CD1c-positive myeloid dendritic cell (primary cell): ENCODE results near the gene EDC3.

Source experiments
- DNase-seq: peaks from one replicate; pipeline ENCODE4 v3.0.0-alpha.2; 2016; ENCODE audit errors: extremely low spot score

The EDC3 gene

GRCh38 chr15:74624020-74624602 is 71.7 kb downstream of the EDC3 start:
- DNase-seq, result no peak

GRCh38 chr15:74622758-74623157 is 73.1 kb downstream of the EDC3 start:
- no peak for DNase-seq

- DNase-seq, result no peak
Observed at GRCh38 chr15:74621936-74622335, 73.9 kb downstream of the EDC3 start.

DNA sequence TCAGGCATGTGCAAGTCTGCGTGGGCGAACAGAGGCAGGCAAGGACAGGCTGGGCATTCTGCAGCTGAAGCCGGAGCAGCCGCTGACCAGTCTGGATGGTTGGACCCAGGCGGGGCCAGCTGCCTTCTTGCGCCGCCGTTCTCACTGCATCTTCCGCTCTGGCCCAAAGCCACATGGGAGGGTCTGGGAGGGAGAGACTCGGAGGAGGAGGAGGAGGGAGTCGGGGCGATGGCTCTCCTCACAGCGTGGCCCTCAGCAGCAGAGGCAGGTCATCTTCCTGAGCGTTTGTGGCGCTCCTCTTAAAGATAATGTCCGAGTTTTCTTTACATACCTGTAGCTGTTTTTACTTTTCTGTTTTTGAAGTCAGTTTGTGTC is 74.3 kb downstream of the EDC3 start:
- no peak for DNase-seq

DNA sequence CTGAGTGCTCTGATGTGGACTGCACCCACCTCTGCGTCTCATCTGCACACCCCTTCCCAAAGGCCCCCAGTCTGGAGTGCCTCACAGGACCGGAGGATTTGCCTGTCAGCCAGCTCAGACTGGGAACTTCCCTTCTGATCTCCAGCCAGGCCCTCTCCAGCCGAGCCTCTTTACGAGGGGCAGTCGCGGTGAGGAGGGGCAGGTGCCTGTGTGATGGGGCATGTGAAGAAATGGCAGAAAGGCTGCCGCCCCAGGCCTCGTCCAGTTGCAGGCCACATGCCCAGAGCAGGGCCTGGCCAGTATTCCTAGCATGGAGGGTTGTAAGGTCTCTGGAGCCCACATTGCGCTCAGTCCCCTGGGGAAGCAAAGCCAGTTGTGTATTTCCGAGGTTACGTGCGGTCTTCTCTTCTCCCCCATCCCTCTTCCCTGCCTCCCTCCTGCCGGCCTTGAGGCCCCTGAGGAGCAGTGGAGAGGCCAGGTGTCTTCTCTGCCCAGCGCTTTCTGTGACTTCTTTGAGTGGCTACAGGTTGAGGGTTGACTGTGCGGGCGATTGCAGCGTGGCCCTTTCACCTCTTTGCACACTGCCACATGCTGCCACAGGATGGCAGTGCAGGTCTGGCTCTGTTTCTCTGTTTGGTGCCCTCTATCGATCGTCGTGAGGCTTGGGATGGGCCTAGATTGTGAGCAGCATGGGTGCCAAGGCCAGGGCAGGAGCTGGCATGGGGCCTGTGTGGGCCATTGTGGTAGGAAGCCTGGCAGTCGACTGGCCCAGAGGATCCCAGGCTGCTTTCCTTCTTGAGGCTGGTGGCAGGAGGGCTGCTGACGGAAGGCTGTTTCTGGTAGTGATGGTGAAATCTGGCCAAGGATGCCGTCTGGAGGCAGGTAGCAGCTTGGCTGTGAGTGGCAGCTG is 74.9 kb downstream of the EDC3 start:
- peak; percentile 83 for DNase-seq

DNA sequence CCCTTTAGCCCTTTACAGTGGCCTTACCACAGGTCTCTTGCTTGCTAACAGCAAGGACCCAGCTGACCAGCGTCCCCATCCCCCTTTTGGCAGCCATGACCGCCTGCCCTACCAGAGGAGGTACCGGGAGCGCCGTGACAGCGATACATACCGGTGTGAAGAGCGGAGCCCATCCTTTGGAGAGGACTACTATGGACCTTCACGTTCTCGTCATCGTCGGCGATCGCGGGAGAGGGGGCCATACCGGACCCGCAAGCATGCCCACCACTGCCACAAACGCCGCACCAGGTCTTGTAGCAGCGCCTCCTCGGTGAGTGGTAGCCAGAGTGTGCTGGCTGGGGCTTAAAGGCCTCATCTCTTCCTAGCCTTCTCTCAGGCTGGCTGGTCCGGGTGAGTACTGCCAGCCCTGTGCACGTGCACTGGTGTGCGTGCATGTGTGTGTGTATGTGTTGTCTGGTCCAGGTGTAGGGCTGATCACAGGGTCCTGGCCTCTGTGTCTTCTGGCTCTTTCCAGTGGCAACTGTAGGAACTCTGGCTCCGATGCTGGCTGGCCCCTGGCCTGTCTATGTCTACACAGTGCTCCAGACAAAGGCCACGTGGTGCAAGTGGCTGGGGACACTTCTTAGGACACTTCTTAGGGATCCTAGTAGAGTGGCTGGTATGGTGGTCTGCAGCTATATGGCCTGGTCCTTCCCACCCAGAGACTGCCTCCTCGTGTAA is 75.7 kb downstream of the EDC3 start:
- no peak for DNase-seq

GRCh38 chr15:74618841-74619596 is 76.8 kb downstream of the EDC3 start:
- DNase-seq, result no peak

DNA sequence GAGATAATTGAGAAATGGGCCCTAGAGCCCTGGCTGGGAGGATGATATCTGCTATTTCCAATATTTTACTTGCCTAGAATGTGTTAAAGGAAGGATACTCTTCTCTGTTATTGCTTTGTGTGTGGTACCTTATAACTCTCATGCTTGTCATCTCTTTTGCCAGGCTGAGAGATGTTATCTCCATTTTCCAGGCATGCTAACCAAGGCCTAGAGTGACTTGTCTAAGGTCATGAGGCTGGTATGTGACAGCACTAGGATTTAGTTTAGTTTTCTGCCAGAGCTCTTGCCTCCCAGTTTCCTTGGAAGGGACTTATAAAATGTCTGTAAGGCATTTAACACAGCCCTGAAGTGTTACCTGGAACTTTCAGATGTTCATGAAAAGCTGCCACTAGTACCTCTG is 78.8 kb downstream of the EDC3 start:
- DNase-seq, result no peak

DNA sequence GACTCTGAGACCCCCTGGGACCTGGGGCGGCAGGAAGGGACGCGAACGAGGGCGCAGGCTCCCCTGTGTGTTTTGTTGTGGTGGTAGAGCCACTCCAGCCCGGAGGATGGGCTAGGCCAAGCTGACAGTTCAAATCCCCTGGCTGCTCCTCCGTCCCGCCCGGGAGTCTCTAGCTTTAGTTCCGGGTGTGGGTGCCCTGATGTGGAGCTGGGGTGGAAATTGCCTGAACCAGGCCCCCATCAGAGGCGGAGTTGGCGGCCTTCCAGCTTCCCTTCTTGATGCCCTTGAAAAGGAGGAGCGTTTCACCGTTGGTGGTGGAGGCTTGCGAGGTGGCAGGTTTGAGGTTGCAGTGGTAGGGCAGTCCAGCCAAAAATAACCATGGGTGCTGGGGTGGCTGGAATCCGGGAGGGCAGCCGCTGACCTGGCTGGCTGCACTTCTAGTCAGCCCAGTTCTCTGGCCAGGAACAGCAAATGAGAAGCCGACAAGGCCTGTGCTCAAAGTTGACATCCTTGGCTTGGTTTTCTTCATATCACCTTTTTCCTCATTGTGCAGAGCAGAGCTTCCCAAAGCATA is 79.4 kb downstream of the EDC3 start:
- peak; percentile 85 for DNase-seq

DNA sequence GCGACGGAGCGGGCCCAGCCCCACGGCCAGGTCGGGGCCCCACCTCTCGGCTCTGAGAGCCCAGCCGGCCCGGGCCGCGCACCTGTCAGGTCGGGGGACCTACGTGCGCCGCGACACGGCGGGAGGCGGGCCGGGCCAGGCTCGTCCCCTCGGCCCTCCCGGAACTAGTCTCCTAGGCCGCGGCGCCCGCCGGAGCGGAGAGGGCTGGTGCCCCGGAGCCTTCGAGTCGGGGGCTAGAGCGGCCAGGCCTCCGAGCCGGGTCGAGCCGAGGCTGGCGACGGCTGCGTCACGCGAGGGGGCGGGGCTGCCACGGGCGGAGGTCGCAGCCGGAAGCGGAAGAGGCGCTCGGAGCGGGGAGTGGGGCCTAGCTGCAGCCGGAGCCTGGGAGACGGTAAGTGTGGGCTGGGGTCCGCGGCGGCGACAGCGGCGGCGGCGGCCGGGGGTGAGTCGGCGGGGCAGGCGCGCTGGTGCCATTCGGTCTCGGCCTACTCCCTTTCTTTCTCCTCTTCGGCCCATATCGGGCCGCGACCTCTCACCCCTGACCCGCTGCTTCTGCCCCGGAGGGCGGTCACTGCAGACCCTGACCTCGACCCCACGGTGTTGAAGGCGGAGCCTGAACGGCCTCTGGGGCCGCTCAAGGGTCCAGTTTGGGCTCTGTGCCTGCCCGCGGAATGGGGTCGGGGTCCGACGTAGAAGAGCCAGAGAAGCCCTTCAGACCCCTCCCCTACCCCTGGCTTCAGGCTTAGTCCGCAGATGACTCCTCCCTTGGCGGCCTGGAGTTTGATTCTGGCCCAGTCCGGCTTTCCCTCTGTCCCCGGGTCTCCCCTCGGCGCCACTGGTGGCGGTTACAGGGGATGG is 80.1 kb downstream of the EDC3 start, which contains the start of gene CLK3:
TSS of gene CLK3 (plus strand) at position 329 of the 858 bp plus-strand sequence. CDS start 3,361 bp downstream, outside the sequence.
- DNase-seq, result peak; percentile 97

DNA sequence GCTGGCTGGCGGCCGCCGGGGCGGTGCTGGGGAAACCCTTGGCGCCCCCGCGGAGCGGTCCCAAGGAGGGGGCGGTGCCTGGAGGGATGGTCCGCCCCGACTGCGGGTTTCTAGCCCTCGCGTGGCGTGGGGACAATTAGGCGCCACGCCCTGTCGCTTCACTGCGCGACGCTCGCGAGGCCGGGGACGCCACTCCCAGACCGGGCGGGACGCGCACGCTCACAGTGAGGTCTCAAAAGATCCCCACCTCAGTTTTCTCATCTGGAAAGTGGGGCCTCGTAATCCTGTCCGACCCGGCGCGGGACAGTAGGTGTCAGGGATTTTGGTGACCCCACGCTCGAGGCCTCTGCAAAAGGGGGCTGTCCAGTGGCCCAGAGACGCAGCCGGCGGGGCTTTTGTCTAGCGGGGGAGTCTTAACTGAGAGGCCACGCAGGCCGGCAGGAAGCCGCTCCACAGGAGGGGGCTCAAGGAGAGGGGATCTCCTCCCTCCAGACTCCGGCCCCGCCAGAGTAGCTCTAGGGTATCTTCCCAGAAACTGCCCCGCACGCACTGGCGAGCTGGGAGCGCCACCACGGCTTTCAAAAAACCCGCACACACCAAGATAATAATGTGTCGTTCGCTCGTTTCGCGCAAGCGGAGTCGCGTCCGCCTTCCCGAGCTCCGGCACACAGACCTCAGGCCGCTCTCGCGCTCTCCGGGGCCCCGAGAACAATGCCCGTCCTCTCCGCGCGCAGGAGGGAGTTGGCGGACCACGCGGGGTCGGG is 80.9 kb downstream of the EDC3 start:
- peak; percentile 90 for DNase-seq

- DNase-seq, result no peak
Observed at GRCh38 chr15:74613953-74614743, 81.7 kb downstream of the EDC3 start.

DNA sequence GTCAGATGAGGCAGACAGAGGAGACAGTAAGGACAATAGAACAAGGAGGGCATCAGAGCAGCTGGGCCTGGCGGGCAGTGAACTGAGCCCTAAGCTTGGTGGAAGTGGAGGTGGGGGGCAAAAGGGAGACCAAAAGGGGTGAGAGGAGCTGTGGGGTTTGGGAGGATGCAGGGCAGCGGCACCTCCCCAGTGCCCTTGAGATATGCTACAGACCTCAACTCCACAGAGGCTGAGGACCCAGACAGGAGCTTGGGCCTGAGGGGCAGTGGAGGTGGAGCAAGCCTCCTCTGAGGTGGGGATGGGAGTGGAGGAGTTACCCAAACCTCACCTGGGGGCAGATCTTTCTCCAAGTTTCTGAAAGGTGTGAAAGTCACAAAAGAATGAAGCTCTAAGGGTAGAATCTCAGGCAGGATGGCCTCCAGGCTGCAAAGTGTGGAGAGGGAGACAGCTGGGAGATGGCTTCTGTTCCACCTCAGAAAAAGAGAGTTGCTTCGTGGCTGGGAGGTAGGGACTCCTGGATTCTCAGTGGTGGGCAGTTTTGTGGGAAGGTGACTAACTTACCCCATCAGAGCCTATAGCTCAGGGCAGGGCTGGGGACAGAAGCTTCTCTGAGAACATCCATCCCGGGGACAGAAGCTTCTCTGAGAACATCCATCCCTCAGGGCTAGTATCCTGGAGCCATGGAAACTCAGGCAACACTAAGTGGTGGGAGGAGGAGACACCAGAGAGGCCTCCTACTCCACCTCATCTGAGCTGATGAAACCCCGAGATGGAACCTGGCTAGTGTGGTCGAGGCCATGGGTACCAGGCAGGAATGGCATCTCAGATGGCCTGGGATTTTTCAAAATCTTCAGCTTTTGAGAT is 82.5 kb downstream of the EDC3 start:
- no peak for DNase-seq

- DNase-seq, result no peak
Observed at GRCh38 chr15:74612677-74613076, 83.1 kb downstream of the EDC3 start.

- DNase-seq, result no peak
Observed at GRCh38 chr15:74611834-74612233, 84.0 kb downstream of the EDC3 start.

GRCh38 chr15:74611341-74611740 is 84.5 kb downstream of the EDC3 start:
- DNase-seq, result no peak

GRCh38 chr15:74610302-74610951 is 85.4 kb downstream of the EDC3 start:
- no peak for DNase-seq

DNA sequence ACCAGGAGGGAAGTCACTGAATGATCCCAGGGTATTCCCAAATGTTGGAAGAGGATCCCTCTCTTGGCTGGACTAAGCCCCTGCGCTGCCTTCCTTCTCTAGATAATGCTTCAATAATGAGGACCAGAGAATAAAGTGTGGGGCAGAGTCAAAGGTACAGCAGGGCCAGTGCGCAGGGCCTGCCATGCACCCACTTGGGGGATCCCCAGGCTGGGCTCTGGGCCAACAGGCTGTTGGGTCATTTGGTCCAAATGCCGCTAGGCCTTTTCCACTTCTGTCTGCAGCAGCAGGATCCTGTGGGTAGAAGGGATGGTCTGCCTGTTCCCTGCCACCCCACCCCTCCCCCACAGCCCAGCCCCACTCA is 85.9 kb downstream of the EDC3 start:
- DNase-seq, result no peak
